GM19239 (cell line): ENCODE measurements around the gene SERPINE1.
"Not testable (repeated sequence)": the region's sequence is repeated elsewhere in the genome, so short reads cannot be mapped to it uniquely, and the experiment has no call there.

Experiments
- DNase-seq: peaks from one replicate; pipeline ENCODE4 v3.0.0; 2011; ENCODE audit warnings: low spot score; ENCODE audit not compliant: insufficient read length
- FAIRE-seq: peaks from 2 replicates; lab custom pipeline; 2011; peaks lifted over from hg19 to GRCh38; lab: Jason Lieb, UNC

The SERPINE1 gene

DNA sequence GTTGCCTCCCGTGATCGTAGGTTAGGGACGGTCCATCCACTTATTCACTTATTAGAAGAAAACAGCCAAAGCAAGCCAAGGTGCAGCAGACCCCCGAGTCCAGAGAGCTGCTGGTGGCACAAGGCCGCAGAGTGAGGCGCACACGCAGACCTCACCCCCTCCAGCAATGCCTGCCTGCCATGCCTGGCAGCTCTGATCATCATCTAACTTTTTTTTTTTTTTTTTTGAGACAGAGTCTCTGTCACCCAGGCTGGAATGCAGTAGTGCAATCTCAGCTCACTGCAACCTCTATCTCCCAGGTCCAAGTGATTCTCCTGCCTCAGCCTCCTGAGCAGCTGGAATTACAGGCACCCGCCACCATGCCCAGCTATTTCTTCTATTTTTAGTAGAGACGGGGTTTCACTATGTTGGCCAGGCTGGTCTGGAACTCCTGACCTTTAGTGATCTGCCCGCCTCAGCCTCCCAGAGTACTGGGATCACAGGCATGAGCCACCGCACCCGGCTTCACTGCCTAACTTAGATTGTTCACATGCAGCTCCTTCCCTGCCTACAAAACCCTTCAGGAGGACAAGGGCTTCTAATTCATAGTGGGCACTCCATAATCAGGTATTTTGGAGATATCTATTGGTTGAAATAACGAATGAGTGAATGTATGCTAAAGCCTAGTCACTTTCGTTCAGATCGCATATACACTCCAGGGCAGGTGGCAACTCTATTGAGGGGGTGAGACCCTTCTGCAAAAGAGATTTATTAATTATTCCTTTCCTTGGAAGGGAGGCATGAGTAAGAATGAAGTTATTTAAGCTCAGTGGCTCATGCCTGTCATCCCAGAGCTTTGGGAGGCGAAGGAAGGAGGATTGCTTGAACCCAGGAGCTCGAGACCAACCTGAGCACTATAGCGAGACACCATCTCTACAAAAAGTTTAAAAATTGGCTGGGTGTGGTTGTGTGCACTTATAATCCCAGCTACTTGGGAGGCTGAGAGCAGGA lies 25.8 kb upstream of the SERPINE1 start:
- no peak for FAIRE-seq

DNA sequence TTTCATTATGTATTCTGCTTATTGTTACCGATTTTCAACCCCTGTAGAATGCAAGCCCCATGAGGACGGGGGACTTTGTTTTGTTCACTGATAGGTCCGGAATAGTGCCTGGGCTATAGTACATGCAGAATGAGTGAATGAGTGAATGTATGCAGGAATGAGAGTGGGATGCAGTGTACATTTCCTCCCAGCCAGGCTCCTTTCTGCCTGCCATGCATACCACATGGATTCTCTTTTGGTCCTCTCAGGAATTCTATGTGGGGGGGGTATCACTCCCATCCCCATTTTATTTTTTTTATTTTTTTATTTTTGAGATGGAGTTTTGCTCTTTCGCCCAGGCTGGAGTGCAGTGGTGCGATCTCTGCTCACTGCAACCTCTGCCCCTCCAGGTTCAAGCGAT lies 24.9 kb upstream of the SERPINE1 start:
- DNase-seq, result no peak
- no peak for FAIRE-seq

More for the DNA sequence above, 25.8 kb upstream of the SERPINE1 start:
- no peak for DNase-seq

GRCh38 chr7:101103701-101104100 lies 23.2 kb upstream of the SERPINE1 start:
- not testable (repeated sequence) for FAIRE-seq, DNase-seq

DNA sequence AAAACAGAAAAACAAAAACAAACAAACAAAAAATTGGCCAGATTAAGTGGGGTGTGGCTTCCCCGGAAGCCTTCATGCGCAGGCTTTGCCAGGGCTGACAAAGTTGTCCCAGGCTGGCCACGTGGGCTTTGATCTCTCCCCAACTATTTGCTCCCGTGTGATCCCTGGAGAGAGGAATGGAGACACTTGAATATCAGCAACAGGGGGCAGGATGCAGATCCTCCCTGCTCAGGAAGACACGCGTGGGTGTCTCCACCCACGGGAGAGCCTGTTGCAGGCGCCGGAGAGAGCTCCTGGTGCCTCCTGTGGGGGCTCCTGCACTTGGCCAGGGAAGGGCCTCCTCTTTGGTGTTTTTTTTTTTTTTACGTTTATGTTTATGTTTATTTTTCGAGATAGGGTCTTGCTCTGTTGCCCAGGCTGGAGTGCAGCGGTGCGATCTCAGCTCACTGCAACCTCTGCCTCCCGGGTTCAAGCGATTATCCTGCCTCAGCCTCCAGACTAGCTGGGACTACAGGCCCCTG lies 22.7 kb upstream of the SERPINE1 start:
- no peak for DNase-seq

GRCh38 chr7:101104799-101105198 lies 22.1 kb upstream of the SERPINE1 start:
- DNase-seq, result no peak
- FAIRE-seq, result no peak

More for the DNA sequence above, 22.7 kb upstream of the SERPINE1 start:
- FAIRE-seq, result no peak

- DNase-seq, FAIRE-seq: not testable (repeated sequence)
Measured at GRCh38 chr7:101105248-101105647, 21.7 kb upstream of the SERPINE1 start.

DNA sequence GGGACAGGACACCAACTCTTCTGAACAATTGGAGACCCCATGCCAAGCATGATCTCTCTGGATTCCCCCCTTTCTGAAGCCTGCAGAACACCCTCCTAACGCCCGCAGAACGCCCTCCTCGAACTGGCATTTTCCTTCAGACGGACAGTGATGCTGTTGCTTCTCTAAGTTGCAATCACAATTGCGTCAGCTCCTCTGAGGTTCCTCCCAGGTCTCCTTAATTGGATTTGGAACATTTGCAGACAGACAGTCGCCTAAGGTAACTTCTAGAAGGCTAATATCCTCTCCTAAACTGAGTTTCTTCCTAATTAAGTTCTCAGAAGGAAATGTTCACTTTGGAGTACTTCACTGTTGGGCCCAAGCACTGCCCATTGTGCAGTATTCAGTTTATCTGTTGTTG lies 20.5 kb upstream of the SERPINE1 start:
- FAIRE-seq, result no peak
- DNase-seq, result no peak

- FAIRE-seq, result no peak
- DNase-seq, result no peak
Measured at GRCh38 chr7:101108330-101108857, 18.5 kb upstream of the SERPINE1 start.

DNA sequence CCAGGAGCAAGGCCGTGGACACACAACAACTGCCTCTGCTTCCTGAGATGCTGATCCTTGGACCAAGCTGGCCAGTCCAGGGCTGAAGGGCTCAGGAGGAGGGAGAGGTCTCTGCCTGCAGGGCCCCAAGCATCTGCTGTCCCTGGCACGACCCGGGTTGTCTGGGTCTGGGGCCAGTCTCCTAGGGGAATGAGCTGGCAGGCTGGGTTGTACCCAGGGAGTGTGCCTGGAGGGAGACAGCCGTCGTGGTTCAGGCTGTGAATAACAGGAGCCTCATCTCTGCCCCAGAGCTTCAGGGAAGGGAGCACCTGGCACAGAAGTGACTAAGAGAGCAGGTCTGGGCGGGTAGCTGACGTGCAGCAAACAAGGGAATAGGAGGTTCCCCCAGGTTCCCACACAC lies 17.9 kb upstream of the SERPINE1 start:
- FAIRE-seq, result no peak
- no peak for DNase-seq

DNA sequence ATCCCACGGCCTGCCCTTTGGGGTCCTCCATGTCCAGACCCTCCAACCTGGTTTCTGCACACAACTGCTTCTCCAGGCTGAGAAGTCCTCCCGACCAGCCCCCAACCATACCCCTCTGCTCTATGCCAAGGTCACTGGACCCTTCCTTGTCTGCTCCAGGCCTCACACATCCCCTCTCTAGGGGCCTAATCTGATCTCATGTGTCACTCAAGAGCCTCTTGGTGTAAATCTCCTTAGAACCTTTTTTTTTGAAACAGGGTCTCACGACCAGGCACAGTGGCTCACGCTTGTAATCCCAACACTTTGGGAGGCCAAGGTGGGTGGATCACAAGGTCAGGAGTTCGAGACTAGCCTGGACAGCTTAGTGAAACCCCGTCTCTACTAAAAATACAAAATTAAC lies 17.5 kb upstream of the SERPINE1 start:
- DNase-seq, result no peak
- FAIRE-seq, result no peak

DNA sequence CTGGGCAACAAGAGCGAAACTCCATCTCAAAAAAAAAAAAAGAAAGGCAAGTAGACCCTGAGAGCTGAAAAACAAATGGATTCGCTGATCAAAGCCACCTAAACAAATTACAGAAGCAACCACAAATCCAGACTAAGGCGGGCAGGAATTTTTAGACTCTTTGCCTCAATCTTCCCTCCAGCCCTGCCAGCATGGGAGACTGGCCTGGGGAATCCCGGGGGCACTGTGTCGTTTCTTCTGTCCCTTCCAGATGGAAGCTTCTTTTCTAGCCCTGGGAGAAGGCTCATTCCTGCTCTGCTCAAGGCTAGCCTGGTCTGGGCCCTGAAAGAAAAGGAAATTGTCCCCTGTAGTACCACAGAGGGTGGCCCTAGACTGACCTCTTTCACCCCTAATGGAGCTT lies 15.6 kb upstream of the SERPINE1 start:
- no peak for FAIRE-seq
- no peak for DNase-seq

GRCh38 chr7:101112233-101112632 lies 14.7 kb upstream of the SERPINE1 start:
- FAIRE-seq, result no peak
- DNase-seq, result no peak

DNA sequence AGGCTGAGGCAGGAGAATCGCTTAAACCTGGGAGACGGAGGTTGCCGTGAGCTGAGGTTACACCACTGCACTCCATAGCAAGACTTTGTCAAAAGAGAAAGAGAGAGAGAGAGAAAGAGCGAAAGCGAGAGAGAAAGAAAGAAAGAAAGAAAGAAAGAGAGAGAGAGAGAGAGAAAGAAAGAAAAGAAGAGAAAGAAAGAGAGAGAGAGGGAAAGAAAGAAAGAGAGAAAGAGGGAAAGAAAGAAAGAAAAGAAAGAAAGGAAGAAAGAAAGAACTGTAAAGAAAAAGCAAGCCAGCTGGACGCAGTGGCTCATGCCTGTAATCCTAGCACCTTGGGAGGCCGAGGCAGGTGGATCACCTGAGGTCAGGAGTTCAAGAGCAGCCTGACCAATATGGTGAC lies 13.8 kb upstream of the SERPINE1 start:
- not testable (repeated sequence) for DNase-seq, FAIRE-seq

GRCh38 chr7:101113836-101114235 lies 13.1 kb upstream of the SERPINE1 start:
- no peak for DNase-seq
- no peak for FAIRE-seq

DNA sequence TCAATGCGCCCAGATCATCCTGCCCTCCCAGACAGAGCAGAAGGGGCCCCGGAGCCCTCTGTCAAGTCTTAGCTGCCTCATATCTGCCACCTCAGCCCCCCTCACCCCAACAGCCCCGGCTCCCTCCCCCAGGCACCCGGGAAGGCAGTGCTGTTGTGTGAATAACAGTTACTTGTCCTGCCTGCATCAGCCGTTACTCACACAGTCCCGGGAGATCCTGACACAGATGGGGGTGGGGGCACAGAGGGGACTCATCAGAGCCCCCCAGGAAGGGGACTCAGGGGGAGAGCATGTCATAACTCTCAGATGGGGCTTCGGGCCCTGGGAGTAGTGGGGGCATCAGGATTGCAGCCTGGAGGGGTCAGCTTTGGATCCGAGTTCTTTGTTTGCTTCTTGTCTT lies 12.4 kb upstream of the SERPINE1 start:
- no peak for DNase-seq
- no peak for FAIRE-seq

DNA sequence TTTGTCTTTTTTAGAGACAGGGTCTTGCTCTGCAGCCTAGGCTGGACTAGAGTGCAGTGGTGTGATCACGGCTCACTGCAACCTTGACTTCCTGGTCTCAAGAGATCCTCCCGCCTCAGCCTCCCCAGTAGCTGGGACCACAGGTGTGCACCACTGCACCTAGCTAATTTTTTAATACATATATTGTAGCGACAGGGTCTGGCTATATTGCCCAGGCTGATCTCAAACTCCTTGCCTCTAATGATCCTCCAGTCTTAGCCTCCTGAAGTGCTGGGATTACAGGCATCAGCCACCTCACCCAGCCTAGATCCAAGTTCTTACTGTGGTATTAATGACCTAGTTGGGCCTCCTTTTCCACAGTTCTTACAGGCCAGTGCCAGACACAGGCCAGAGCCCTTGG lies 11.7 kb upstream of the SERPINE1 start:
- no peak for FAIRE-seq
- no peak for DNase-seq

DNA sequence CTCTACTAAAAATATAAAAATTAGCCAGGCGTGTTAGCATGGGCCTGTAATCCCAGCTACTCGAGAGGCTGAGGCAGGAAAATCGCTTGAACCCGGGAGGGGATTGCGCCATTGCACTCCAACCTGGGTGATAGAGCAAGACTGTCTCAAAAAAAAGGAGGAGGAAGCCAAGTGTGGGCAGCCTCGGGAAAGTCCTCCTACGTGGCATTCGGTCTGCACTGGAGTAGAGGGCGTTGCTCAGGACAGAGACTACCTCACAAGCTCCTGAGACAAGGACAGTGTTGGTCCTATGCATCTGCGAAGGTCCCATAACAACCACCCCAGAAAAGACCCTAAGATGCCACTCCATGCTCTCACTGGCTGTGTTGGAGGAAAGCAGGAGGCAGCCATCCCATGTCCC lies 10.0 kb upstream of the SERPINE1 start:
- FAIRE-seq (no peak), DNase-seq (no peak)

DNA sequence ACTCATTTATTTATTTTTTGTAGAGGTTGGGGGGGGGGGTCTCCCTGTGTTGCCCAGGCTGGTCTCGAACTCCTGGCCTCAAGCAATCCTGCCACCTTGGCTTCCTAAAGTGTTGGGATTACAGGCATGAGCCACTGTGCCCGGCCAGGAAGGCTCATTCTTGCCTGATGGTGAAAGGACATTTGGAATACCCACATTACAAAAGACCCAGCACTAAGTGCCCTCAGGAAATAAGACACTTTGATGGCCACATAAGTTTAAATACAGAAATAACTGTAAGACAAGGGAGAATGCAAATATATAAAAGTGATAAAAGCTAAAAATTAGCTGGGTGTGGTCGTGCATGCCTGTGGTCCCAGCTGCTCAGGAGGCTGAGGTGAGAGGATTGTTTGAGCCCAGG lies 8.0 kb upstream of the SERPINE1 start:
- FAIRE-seq (no peak), DNase-seq (no peak)

- no peak for FAIRE-seq
- DNase-seq, result no peak
Measured at GRCh38 chr7:101119876-101120275, 7.0 kb upstream of the SERPINE1 start.

- no peak for FAIRE-seq
- no peak for DNase-seq
Measured at GRCh38 chr7:101120315-101120714, 6.6 kb upstream of the SERPINE1 start.

- not testable (repeated sequence) for DNase-seq, FAIRE-seq
Measured at GRCh38 chr7:101121631-101121990, 5.3 kb upstream of the SERPINE1 start.
